GM12878 (cell line): ENCODE results near the gene MALT1. TPM values are rescaled to one million over a fixed set of nuclear protein-coding genes. Genes with fewer than 3 reads are reported as not detected.

Experiments
- ATAC-seq: fragments of 200-7000 bp; cut with Tn5 transposase; 3 replicates; pipeline ENCODE4 v1.9.1; 2020; ENCODE audit warnings: mild to moderate bottlenecking, moderate library complexity
- BruUV-seq: library from RNA; stranded (reverse); fragments of 400-500 nt; replicated peaks from 2 replicates; lab custom pipeline; 2021; lab: Mats Ljungman, UMichigan
- CTCF ChIA-PET: fragments of 300-600 bp; sonication (Branson Sonifier 250); formaldehyde crosslinking; extraction: SDS; loops from one replicate; lab custom pipeline; 2021; ENCODE audit warnings: inconsistent platforms; lab: Yijun Ruan, JAX
- POLR2A ChIA-PET: fragments of 350-600 bp; formaldehyde crosslinking; extraction: SDS; loops from one replicate; lab custom pipeline; 2021; ENCODE audit warnings: inconsistent platforms; lab: Charles Lee
- RAD21 ChIA-PET: fragments of 300-600 bp; sonication (Branson Sonifier 250); formaldehyde crosslinking; loops from one replicate; lab custom pipeline; 2023; ENCODE audit warnings: antibody characterized with exemption; ENCODE audit not compliant: unreplicated experiment; lab: Charles Lee
- SMC1A ChIA-PET: fragments of 300-600 bp; sonication (Branson Sonifier 250); formaldehyde crosslinking; loops from one replicate; lab custom pipeline; 2023; ENCODE audit not compliant: unreplicated experiment, uncharacterized antibody; lab: Charles Lee
- DNase-seq: peaks from one replicate; pipeline ENCODE4 v3.0.0-alpha.2; 2011; ENCODE audit warnings: low read depth, low spot score
- FAIRE-seq: peaks from 3 replicates; lab custom pipeline; 2011; peaks lifted over from hg19 to GRCh38; lab: Jason Lieb, UNC
- H2AFZ ChIP-seq: 2 replicates; pipeline ENCODE4 v1.6.0; 2011; ENCODE audit warnings: low read depth, low read length, control low read depth; ENCODE audit not compliant: control insufficient read depth
- H3K27ac ChIP-seq: 2 replicates; pipeline ENCODE4 v1.5.1; 2011; ENCODE audit warnings: control low read depth; ENCODE audit not compliant: control insufficient read depth, insufficient read depth
- H3K27me3 ChIP-seq, 2 experiments: replicated peaks in 1 of 2; 2 replicates each; pipeline versions ENCODE4 v1.6.0 to v1.6.1; 2011; ENCODE audit warnings: low read length in 1 of 2; ENCODE audit not compliant: control insufficient read depth in 2 of 2, insufficient read depth in 2 of 2
- H3K36me3 ChIP-seq, 2 experiments: 2 replicates each; pipeline ENCODE4 v1.5.1; 2011; ENCODE audit warnings: low read length in 1 of 2; ENCODE audit not compliant: control insufficient read depth in 2 of 2, insufficient read depth in 2 of 2
- H3K4me1 ChIP-seq: 2 replicates; pipeline ENCODE4 v1.6.1; 2011; ENCODE audit warnings: mild to moderate bottlenecking, low read length, moderate library complexity, mixed read lengths; ENCODE audit not compliant: control insufficient read depth, insufficient read depth
- H3K4me2 ChIP-seq: 2 replicates; pipeline ENCODE4 v1.6.0; 2011; ENCODE audit warnings: control low read depth; ENCODE audit not compliant: control insufficient read depth, insufficient read depth
- H3K4me3 ChIP-seq: fragments of 200-600 bp; sonication (generic); 2 replicates; pipeline ENCODE4 v1.5.1; 2016
- H3K79me2 ChIP-seq: 2 replicates; pipeline ENCODE4 v1.6.0; 2011; ENCODE audit warnings: low read length; ENCODE audit not compliant: control insufficient read depth, insufficient read depth
- H3K9ac ChIP-seq: 2 replicates; pipeline ENCODE4 v1.8.0; 2011; ENCODE audit warnings: low read length, control low read depth, mixed read lengths; ENCODE audit not compliant: control insufficient read depth, insufficient read depth
- H3K9me3 ChIP-seq: replicated peaks from 3 replicates; pipeline ENCODE4 v1.5.1; 2011; ENCODE audit warnings: mild to moderate bottlenecking, low read length; ENCODE audit not compliant: control insufficient read depth, insufficient read depth
- H4K20me1 ChIP-seq: 2 replicates; pipeline ENCODE4 v1.6.0; 2011; ENCODE audit not compliant: control insufficient read depth, insufficient read depth
- RAD21 ChIP-seq: IDR thresholded peaks from 2 replicates; pipeline ENCODE4 v1.6.1; 2011; ENCODE audit warnings: mild to moderate bottlenecking, low read depth, low read length, moderate library complexity; ENCODE audit not compliant: insufficient read depth
- WGBS: methylation state at CpG from one replicate; pipeline ENCODE4 v1.1.6; 2016; ENCODE audit warnings: low lambda C conversion rate; ENCODE audit not compliant: insufficient replicate concordance, insufficient coverage; ENCODE audit errors: missing lambda C conversion rate; 5-methylcytosine and 5-hydroxymethylcytosine counted together
- in situ Hi-C: fragments of 300-500 bp; cut with MboI; formaldehyde crosslinking; loops from 9 replicates; pipeline ENCODE4 v1.14.3; 2018; ENCODE audit warnings: mixed read lengths
- intact Hi-C: fragments of 100-400 bp; cut with micrococcal nuclease; formaldehyde crosslinking; loops from one replicate; pipeline ENCODE4 v1.14.2; 2022; ENCODE audit not compliant: unreplicated experiment
- polyA plus RNA-seq, 11 experiments: library from polyadenylated mRNA; depleted of rRNA in 4 of 11; unstranded in 6 of 11; stranded (reverse) in 5 of 11; fragments of >200 nt; fragmentation: Nextera tagmentation in 4 of 11; fragmentation: Illumina TruSeq in 1 of 11; extraction: Ambion mirVana in 4 of 11; extraction: Trizol in 1 of 11; gene quantifications; 1 replicate in 1 of 11; 2 replicates in 10 of 11; pipeline versions ENCODE4 v1.2.1 to v1.2.3, GENCODE V29; 2011 to 2016; ENCODE audit warnings: inconsistent platforms in 2 of 11, missing spikeins in 2 of 11, low read depth in 1 of 11
- total RNA-seq, 4 experiments: library from RNA; depleted of rRNA in 3 of 4; stranded (reverse); fragments of >200 nt in 3 of 4; fragmentation: Illumina TruSeq in 1 of 4; extraction: Trizol in 1 of 4; gene quantifications; 2 replicates each; pipeline versions ENCODE4 v1.2.1 to v1.2.3, GENCODE V29; 2013 to 2021
- TF ChIP-seq, protein P1 (sequence below): fragments of 150-350 bp; IDR thresholded peaks from 2 replicates; pipeline ENCODE4 v1.6.1; 2016; ENCODE audit warnings: low read depth, low read length
- TF ChIP-seq, protein P2 (sequence below): fragments of 450-650 bp; IDR thresholded peaks from 2 replicates; pipeline ENCODE4 v1.6.1; 2017; ENCODE audit warnings: mild to moderate bottlenecking
- TF ChIP-seq, protein P3 (sequence below): fragments of 450-650 bp; IDR thresholded peaks from 2 replicates; pipeline ENCODE4 v1.6.1; 2016; ENCODE audit warnings: mild to moderate bottlenecking, moderate library complexity, borderline replicate concordance

The MALT1 gene
- total and polyA plus RNA-seq, 10 of the 15 experiments (the other 5 are each of a cell fraction or from before 2014, with no cell fraction given) = 17.6 to 126 (median 45.4) TPM

DNA sequence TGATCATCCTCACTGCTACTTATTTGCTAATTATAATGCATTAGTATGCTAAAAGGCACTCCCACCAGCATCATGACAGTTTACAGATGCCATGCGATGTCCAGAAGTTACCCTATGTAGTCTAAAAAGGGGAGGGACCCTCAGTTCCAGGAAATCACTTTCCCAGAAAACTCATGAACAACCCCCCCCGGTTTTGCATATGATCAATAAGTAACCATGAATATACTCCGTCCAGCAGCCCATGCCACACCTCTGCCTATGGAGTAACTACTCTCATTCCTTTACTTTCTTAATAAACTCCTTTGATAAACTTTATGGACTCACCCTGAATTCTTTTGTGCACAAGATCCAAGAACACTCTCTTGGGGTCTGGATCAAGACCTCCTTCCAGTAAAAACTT, 86.8 kb downstream of the MALT1 start:
- intact Hi-C loops (no loop called here), in situ Hi-C loops (no loop called here)
- Histone ChIP-seq H3K9ac (no peak overlapping the region), H2AFZ (no peak overlapping the region), H3K4me1 (peaks cover 32% of the 10 kb centered on the region), H3K79me2 (no peaks in the 10 kb centered on the region), H3K27ac (no peak overlapping the region), H3K4me3 (no peak overlapping the region), H3K9me3 (no peaks in the 10 kb centered on the region), H4K20me1 (no peaks in the 10 kb centered on the region; the same call in 1 of the 2 replicates), H3K4me2 (no peak overlapping the region), H3K36me3 (no peaks in the 10 kb centered on the region), H3K27me3 (no peaks in the 10 kb centered on the region)
- FAIRE-seq (no peak), DNase-seq (no peak), ATAC-seq (no peak)
- ChIA-PET RAD21 (interaction anchor here (1.7 kb wide), 1 partner anchor 225 kb away, joined by 5 read pairs; no protein-coding TSS in a partner anchor), POLR2A (no interaction called here), CTCF (interaction anchor here (1.6 to 14.4 kb wide), 2 partner anchors 11 to 225 kb away, joined by 4 to 743 read pairs; no protein-coding TSS in a partner anchor), SMC1A (interaction anchor here (1.6 to 9.6 kb wide), 2 partner anchors 225 to 263 kb away, joined by 4 to 629 read pairs; no protein-coding TSS in a partner anchor)
- TF ChIP-seq RAD21 = no peak
- TF ChIP-seq, protein P1, sequence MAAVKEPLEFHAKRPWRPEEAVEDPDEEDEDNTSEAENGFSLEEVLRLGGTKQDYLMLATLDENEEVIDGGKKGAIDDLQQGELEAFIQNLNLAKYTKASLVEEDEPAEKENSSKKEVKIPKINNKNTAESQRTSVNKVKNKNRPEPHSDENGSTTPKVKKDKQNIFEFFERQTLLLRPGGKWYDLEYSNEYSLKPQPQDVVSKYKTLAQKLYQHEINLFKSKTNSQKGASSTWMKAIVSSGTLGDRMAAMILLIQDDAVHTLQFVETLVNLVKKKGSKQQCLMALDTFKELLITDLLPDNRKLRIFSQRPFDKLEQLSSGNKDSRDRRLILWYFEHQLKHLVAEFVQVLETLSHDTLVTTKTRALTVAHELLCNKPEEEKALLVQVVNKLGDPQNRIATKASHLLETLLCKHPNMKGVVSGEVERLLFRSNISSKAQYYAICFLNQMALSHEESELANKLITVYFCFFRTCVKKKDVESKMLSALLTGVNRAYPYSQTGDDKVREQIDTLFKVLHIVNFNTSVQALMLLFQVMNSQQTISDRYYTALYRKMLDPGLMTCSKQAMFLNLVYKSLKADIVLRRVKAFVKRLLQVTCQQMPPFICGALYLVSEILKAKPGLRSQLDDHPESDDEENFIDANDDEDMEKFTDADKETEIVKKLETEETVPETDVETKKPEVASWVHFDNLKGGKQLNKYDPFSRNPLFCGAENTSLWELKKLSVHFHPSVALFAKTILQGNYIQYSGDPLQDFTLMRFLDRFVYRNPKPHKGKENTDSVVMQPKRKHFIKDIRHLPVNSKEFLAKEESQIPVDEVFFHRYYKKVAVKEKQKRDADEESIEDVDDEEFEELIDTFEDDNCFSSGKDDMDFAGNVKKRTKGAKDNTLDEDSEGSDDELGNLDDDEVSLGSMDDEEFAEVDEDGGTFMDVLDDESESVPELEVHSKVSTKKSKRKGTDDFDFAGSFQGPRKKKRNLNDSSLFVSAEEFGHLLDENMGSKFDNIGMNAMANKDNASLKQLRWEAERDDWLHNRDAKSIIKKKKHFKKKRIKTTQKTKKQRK = no peak
- TF ChIP-seq, protein P2, sequence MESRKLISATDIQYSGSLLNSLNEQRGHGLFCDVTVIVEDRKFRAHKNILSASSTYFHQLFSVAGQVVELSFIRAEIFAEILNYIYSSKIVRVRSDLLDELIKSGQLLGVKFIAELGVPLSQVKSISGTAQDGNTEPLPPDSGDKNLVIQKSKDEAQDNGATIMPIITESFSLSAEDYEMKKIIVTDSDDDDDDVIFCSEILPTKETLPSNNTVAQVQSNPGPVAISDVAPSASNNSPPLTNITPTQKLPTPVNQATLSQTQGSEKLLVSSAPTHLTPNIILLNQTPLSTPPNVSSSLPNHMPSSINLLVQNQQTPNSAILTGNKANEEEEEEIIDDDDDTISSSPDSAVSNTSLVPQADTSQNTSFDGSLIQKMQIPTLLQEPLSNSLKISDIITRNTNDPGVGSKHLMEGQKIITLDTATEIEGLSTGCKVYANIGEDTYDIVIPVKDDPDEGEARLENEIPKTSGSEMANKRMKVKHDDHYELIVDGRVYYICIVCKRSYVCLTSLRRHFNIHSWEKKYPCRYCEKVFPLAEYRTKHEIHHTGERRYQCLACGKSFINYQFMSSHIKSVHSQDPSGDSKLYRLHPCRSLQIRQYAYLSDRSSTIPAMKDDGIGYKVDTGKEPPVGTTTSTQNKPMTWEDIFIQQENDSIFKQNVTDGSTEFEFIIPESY = no peak
- TF ChIP-seq, protein P3, sequence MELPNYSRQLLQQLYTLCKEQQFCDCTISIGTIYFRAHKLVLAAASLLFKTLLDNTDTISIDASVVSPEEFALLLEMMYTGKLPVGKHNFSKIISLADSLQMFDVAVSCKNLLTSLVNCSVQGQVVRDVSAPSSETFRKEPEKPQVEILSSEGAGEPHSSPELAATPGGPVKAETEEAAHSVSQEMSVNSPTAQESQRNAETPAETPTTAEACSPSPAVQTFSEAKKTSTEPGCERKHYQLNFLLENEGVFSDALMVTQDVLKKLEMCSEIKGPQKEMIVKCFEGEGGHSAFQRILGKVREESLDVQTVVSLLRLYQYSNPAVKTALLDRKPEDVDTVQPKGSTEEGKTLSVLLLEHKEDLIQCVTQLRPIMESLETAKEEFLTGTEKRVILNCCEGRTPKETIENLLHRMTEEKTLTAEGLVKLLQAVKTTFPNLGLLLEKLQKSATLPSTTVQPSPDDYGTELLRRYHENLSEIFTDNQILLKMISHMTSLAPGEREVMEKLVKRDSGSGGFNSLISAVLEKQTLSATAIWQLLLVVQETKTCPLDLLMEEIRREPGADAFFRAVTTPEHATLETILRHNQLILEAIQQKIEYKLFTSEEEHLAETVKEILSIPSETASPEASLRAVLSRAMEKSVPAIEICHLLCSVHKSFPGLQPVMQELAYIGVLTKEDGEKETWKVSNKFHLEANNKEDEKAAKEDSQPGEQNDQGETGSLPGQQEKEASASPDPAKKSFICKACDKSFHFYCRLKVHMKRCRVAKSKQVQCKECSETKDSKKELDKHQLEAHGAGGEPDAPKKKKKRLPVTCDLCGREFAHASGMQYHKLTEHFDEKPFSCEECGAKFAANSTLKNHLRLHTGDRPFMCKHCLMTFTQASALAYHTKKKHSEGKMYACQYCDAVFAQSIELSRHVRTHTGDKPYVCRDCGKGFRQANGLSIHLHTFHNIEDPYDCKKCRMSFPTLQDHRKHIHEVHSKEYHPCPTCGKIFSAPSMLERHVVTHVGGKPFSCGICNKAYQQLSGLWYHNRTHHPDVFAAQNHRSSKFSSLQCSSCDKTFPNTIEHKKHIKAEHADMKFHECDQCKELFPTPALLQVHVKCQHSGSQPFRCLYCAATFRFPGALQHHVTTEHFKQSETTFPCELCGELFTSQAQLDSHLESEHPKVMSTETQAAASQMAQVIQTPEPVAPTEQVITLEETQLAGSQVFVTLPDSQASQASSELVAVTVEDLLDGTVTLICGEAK = no peak
- 94% methylated on average over 3 of the region's 3 CpGs for WGBS
- BruUV-seq = no TSS peak
